Measurements from ENCODE around the gene AHRR. TPM values are rescaled to one million over a fixed set of nuclear protein-coding genes. Genes with fewer than 3 reads are reported as not detected.
A peak's percentile ranks its signal among the peaks of the same experiment; 100 is the strongest.

Gene AHRR
- total and polyA plus RNA-seq, 2 of the 4 experiments (the other 2 are of a cell fraction): 15.6 to 37.1 TPM

- 0 out of 2 replicates have a peak, but pooled peaks have one; percentile 8 for TF ChIP-seq CTCF (conservative IDR thresholded peaks at IDR 0.05; ENCODE audit: low read depth, low read length)
- no peak for TF ChIP-seq RCOR1 (IDR thresholded peaks at IDR 0.05; ENCODE audit: insufficient replicate concordance, low read length)
- no peak for TF ChIP-seq RFX5 (IDR thresholded peaks at IDR 0.05; ENCODE audit: low read depth, low read length)
- TF ChIP-seq FOS (IDR thresholded peaks at IDR 0.05; ENCODE audit: low read depth, low read length): peak; percentile 66; the same call in 1 of the 2 replicates
Observed at GRCh38 chr5:399296-400281, 78.1 kb downstream of the AHRR start (continued).
